GM18868 (cell line): ENCODE results near the gene FKTN.
A peak's percentile ranks its signal among the peaks of the same experiment; 100 is the strongest.

ENCODE experiments used
- ATAC-seq: cut with Tn5 transposase; IDR thresholded peaks from one replicate; pipeline ENCODE4 v1.9.1; 2021; ENCODE audit warnings: mild to moderate bottlenecking, moderate library complexity; ENCODE audit not compliant: unreplicated experiment

Gene FKTN

GRCh38 chr9:105632807-105633206, 74.9 kb downstream of the FKTN start:
- no peak for ATAC-seq

GRCh38 chr9:105633411-105633810, 75.5 kb downstream of the FKTN start:
- ATAC-seq = no peak

- ATAC-seq = no peak
These were observed 78.4 kb downstream of the FKTN start for GRCh38 chr9:105636331-105636730.

GRCh38 chr9:105637787-105638395, 80.0 kb downstream of the FKTN start:
- no peak for ATAC-seq

- ATAC-seq = no peak
These were observed 82.0 kb downstream of the FKTN start for GRCh38 chr9:105639936-105640335.

GRCh38 chr9:105643795-105644194, 85.9 kb downstream of the FKTN start:
- ATAC-seq = no peak

GRCh38 chr9:105646879-105647594, 89.1 kb downstream of the FKTN start:
- no peak for ATAC-seq

GRCh38 chr9:105647595-105648349, 89.8 kb downstream of the FKTN start:
- no peak for ATAC-seq

GRCh38 chr9:105651806-105652205, 93.9 kb downstream of the FKTN start:
- no peak for ATAC-seq

GRCh38 chr9:105656131-105656921, 98.4 kb downstream of the FKTN start:
- ATAC-seq = peak; percentile 76

- ATAC-seq = no peak
These were observed 100.4 kb downstream of the FKTN start for GRCh38 chr9:105658351-105658750.

GRCh38 chr9:105661011-105661410, 103.1 kb downstream of the FKTN start:
- no peak for ATAC-seq

- peak; percentile 91 for ATAC-seq
These were observed 104.5 kb downstream of the FKTN start, which contains the start of gene TAL2 for GRCh38 chr9:105662184-105663104. TAL2 (plus strand) TSS chr9:105662457; CDS start chr9:105662497, 40 bp downstream.

- ATAC-seq = no peak
These were observed 106.0 kb downstream of the FKTN start for GRCh38 chr9:105663914-105664313.

GRCh38 chr9:105667867-105668266, 109.9 kb downstream of the FKTN start:
- no peak for ATAC-seq

- no peak for ATAC-seq
These were observed 112.4 kb downstream of the FKTN start for GRCh38 chr9:105670315-105670714.

GRCh38 chr9:105670775-105671174, 112.8 kb downstream of the FKTN start:
- ATAC-seq = no peak

- peak; percentile 56 for ATAC-seq
These were observed 114.8 kb downstream of the FKTN start for GRCh38 chr9:105672711-105673234.

- no peak for ATAC-seq
These were observed 116.0 kb downstream of the FKTN start for GRCh38 chr9:105673850-105674387.
